Activated CD4-positive, alpha-beta T cell treated with anti-CD3 and anti-CD28 coated beads for 1 hour (primary cell): ENCODE measurements around the gene PCNX3.

Source experiments
- DNase-seq: peaks from one replicate; pipeline ENCODE4 v3.0.0-alpha.2; 2020

The PCNX3 gene

DNA sequence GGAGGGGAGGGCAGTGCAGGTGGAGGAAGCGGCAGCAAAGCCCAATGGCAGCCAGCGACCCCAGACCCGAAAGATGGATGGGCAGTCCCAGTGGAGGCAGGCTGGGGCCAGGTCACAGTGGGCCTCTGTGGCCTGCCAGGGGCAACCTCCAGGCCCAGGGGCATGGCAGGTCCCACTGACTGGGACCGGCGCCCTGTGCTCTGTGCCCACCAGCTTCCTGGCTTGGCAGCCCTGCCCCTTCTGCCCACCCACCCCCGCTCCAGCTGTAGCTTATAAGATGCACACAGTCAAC lies 15.7 kb upstream of the PCNX3 start:
- no peak for DNase-seq

DNA sequence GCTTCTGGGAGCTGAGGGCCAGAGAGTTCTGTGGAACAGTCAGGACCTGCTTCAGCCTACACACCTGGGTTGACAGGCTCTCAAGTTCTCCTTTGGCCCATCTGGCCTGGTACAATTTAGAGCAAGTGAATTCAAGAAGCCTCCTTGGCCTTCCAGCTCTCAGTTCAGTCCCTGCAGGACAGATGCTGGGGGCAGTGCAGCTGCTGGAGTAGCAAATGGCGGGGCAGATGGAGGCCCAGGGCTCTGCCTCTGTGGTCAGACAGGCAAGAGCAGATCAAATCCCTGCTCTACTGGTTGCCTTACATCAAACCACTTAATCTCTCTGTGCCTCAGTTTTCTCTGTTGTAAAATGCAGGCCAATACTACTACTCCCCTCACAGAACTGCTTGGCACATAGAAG lies 11.3 kb upstream of the PCNX3 start:
- DNase-seq = no peak

DNA sequence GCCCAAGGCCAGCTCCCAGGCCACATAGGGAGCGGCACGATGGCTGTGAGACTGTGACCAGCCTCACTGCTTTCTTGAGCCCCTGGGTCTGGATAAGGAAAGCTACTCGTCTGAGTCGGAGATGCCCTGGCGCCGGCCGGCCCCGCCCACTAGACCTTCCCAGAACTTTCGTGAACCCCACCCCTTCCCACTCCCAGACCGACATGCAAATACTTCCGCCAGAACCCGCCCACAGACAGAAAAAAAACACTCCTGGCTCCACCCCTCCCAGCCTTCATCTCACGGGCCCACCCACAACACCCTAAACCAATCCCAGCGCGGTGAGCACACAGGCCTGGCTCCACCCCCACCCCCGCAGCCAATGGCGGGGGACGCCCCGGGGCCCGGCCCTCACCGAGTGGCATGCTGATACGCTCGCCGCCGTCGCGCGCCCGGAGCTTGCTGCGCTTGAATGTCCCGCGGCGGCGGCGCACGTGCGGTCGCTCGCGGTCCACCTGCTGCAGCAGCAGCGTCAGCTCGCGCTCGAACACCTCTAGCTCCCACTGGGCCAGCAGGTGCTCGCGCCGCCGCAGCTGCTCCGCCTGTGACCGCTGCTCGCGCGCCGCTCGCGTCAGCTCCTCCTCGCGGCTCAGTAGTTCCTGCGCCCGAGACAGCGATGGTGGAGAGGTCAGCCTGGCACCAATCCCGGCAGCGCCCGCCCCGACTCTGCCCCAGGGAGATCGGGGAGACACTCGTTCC lies 8.5 kb upstream of the PCNX3 start:
- no peak for DNase-seq

DNA sequence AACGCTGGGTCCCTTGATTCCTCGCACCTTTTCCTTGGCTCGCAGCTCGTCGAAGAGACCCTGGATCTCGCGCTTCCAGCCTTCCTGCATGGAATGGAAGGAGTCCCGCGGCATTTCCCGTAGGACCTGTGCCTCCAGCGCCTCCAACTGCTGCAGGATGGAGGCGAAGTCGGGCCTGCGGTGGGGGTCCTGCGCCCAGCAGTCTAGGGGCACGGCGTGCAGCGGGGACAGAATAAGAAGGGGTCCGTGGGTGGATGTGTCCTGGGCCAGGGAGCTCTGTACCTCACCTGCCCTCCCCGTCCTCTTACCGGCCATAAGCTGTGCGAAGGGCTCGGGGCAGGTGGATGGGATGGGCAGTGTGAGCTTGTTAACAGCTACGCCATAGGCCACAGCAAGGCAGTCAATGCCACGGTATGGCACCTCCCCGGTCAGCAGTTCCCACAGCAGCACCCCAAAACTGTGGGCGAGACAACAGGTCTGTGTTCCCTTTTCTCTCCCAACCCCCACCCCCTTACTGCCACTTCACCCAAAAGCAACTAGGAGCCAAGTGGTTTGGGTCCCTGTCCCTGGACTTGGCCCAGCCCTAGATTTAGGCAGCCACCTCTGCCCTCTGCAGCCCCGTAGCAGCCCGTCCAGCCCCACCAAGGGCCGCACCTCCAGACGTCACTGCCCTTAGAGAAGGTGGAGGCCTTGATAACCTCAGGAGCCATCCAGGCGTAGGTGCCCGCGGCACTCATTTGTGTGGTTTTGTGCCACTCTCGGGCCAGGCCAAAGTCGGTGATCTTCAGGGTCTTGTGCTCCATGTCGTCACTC lies 7.8 kb upstream of the PCNX3 start:
- DNase-seq = no peak

DNA sequence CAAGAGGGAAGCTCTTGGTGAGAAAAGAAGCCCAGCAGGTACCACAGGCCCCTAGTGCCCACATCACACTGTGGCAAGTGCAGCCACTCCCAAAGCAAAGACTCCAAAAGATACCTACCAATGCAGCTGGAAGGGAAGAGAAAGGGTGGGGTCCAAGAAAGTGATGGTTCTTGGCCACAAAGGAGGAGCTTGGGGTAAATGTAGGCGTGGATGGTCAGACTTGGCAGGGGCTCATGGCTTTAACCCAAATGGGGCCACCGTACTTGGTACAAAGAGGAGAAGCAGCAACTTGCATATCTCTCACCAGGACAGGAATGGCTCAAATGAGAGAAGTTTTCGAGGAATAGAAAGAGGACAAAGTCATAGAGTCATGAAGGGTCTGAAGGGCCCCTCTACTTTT lies 6.3 kb upstream of the PCNX3 start:
- DNase-seq = no peak

DNA sequence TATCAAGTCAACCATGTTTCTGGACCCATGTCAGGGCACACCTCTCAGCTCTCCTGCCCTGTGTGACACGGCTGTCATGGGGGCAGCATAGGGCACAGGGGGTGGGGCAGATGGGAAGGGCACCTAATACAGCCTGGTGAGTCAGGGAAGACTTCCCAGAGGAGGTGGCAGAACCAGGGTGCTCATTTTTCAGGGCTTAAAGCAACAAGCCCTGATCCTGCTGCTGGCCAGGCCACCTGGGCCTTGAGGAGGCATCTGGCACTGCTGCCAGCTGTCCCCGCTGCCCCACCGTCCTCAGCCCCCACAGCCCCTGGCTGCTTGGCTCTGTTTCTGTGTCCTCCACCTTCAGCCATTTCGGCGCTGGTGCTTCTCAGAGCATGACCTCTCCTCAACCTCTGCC lies 5.9 kb upstream of the PCNX3 start:
- no peak for DNase-seq

DNA sequence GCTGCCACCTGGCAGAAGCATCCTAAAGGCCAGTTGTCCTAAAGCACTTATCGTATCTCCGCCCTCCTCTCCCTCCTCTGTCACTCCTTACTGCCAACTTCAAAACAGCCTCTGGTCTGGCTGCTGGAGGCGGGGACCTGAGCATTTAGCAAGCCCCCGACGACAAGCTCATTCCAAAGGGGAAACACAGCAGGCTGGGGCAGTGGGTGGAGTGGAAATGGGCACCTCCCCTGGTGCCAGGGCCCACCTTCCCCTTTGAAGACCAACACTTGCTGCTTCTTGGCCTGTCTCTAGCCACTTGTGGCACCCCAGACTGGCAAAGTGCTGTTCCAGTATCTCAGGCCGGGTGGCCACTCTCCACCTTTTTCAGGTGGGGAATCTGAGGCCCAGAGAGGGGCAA lies 5.2 kb upstream of the PCNX3 start:
- DNase-seq = no peak

DNA sequence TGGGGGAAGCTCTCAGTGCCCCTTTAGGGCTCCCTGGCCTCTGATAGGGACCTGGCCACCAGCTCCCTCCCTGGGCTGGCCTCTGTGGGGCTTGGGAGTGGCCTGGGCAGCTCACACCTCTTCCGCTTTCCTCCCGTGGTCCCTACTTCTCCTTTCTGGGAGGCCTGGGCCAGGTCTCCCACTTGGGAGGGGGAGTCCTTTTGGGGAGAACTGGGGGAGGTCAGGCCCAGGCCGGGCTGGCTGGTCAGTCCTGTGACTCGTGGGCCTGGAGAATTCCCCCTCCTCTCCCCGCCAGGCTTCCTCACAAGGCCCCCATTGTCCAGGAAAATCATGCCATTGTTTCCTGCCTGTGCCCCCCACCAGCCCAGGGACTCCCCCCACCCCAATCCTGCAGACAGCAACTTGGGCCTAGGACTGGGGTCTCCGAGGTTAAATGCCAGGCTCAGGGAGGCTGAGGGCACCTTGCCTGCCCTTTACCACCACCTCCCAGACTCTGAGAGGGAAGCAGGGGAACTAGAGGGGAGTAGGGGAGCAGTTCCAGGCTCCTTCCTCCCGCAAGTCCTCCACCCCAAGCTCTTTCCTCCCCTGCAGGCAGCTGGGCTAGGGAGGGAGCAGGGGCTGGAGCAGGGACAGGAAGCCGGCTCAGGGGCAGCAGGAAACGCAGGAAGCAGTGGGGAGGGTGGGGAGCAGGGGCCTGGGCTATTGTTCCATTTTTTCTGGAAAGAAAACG lies 4.4 kb upstream of the PCNX3 start:
- DNase-seq = no peak

DNA sequence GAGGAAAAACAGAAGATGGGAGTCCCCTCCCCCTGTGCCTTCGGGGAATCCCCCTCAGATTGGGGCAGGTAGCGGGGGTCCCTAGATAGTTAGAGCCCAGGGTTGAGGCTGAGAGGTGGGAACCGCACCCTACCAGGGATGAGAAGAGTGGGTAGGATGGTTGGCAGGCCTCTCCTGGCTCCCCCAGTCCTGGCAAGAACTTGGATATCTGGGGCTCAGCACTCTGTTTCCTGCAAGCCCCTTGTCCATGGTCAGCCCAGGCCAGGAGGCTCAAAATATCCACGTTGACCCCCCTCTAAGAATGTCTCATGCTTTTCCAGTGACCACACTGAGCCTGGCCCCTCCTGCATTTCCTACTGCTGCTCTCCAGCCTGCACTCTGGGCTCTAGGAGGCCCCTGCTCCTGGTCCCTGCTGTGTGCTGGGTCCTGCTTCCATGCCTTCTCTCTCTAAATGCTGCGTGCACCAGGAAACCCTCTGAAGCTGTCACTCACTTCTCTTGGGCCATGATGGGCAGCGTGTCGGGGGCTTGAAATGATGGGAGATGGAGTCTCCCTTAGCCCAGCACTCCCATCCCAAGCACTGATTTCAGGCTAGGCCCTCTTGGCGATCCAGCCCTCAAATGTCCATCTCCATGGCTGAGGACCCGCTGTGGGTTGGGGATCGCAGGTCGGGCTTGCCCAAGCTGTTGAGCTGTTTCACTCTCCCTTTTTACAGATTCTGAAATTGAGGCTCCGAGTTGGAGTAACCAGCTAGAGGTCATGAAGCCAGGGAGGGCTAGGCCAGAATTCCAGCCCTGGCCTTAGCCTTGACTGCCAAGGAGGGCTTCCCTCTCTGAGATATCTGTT lies 3.6 kb upstream of the PCNX3 start:
- no peak for DNase-seq

DNA sequence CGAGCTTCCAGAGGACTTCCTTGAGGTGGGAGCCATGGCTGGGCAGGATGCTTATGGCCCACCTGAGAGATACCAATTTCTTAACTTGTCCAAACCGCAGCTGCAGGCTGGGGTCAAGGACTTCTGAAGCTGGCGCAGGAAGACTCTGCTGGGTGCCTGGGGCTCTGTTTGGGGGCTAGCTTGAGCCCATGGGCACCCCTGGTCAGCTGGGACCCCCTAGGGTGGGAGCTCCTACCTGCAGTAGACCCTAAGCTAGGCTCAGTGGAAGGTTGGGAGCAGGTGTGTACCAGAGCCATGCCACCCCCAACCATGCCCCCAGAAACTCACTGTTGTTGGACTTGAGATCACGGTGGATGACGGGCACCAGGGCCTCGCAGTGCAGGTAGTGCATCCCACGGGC lies 2.9 kb upstream of the PCNX3 start:
- DNase-seq = no peak

DNA sequence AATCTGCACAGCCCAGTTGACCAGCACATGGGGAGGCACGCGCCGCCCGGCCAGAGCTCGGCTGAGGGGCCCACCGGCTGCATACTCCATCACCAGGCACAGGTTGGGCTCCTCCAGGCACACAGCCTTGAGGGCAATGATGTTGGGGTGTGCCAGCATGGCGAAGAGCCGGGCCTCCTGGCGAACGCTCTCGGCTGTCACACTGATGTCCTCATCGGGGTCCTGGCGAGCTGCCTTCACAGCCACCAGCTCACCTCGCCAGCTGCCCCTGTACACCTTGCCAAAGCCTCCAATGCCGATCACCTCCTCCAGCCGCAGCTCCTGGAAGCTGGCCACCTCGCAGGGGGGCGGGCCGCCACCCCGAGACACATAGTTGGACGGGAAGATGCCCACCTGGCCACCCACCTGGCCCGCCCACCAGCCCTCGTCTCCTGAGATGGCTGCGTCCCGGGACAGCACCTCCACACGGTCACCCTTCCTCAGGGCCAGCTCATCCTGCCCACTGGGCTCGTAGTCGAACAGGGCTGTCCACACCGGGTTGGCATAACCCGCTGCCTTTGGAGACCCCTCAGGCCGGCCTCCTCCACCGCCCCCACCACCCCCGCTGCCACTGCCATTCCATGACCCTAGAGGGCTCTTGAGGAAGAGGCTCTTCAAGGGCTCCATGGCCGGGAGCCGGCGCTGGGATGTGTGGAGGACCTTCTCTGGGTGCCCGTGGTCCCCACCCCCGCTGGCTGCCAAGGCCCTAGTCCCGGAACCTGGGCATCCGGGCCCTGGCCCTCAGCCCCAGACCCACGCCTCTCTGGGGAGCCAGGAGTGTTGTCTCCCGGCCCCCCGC lies 2.3 kb upstream of the PCNX3 start:
- DNase-seq = no peak

DNA sequence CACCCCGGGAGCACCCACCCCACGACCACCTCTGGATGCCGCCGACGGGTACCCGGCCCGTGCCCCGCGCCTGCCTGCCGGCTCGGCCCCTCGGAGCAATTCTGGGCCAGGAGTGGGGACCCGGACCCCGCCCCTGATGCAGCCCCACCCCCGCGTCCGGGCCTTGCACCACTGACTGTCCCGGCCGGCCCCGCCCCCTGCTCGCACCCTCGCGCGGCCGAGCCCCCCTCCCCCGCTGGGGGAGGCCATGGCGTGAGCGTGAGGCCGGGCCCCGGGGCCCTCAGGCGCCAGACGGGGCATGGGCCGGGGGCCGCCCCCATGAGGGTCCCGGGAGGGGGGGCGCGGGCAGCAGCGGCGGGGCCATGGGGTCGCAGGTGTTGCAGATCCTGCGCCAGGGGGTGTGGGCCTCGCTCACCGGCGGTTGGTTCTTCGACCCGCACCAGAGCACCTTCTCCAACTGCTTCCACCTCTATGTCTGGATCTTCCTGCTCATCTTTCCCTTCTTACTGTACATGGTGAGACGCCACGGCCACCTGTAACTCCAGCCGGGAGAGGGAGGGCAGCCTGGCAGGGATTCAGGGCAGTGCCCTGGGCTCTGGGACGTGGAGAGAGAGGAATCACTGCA lies 486 bp downstream of the PCNX3 start:
- no peak for DNase-seq

DNA sequence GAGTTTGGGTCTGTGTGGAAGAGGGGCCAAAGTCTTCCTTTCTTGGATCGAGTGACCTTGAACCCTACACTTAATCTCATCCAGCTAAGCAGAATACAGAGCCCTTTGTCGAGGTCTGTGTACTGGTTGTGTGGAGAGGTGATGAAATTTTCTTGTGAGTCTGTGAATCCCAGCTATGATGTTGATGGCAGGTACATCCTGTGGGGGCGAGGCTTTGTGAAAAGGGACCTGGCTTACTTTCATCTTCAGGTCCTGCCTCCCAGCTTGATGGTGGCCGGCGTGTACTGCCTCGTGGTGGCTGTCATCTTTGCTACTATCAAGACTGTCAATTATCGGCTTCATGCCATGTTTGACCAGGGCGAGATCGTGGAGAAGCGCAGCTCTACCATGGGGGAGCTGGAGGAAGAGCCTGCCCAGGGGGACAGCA lies 1.0 kb downstream of the PCNX3 start:
- DNase-seq = no peak

DNA sequence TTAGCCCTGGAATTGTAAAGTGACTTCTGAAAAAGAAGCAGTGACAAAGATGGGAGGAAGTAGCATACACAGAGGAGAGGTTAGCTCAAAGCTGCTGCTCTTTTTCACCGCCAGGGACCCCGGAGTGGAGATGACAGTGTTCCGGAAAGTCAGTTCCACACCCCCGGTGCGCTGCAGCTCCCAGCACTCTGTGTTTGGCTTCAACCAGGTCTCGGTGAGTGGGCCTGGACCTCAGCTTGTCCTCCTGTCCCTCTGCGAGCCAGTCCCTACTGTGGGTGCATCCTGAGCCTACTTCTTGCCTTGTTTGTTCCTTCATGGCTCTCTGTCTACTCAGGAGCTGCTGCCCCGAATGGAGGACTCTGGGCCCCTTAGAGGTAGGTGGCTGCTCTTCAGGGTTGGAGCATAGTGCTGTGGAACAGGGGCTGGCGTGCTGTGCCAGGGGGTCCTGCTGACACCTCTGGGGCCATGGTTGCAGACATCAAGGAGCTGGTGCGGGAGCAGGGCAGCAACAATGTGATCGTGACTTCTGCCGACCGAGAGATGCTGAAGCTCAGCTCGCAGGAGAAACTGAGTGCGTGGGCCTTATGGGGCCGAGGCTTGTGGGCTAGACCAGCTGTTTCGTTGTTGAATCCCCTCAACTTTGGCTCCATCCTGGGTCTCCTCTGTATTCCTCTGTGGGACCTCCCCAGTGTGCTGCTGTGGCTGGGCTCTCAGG lies 1.7 kb downstream of the PCNX3 start:
- no peak for DNase-seq

DNA sequence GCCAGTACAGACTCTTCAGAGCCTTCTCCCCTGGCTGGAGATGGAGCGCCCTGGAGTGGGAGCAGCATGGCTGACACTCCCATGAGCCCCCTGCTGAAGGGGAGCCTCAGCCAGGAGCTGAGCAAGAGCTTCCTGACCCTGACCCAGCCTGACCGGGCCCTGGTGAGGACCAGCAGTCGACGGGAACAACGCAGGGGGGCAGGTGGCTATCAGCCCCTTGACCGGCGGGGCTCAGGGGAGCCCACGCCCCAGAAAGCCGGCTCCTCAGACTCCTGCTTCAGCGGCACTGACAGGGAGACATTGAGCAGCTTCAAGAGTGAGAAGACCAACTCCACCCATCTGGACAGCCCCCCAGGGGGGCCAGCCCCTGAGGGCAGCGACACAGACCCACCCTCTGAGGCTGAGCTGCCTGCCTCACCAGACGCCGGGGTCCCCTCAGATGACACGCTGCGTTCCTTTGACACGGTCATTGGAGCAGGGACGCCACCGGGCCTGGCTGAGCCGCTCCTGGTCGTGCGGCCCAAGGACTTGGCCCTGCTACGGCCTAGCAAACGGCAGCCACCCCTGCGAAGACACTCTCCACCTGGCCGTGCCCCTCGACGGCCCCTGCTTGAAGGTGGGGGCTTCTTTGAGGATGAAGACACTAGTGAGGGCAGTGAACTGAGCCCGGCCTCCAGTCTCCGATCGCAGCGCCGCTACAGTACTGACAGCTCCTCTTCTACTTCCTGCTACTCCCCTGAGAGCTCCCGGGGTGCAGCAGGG lies 2.6 kb downstream of the PCNX3 start:
- DNase-seq = no peak

DNA sequence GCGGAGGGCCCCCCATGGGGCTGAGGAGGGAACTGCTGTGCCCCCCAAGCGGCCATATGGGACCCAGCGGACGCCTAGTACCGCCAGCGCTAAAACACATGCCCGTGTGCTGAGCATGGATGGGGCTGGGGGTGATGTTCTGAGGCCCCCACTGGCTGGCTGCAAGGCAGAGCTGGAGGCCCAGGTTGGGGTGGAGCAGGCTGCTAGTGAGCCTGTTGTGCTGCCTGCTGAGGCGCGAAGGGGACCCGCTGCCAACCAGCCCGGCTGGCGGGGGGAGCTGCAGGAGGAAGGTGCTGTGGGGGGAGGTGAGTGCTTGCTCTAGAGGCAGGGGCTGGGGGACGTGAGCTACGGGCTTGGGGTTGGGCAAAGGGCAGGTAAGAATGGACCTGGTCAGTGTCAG lies 3.2 kb downstream of the PCNX3 start:
- no peak for DNase-seq

DNA sequence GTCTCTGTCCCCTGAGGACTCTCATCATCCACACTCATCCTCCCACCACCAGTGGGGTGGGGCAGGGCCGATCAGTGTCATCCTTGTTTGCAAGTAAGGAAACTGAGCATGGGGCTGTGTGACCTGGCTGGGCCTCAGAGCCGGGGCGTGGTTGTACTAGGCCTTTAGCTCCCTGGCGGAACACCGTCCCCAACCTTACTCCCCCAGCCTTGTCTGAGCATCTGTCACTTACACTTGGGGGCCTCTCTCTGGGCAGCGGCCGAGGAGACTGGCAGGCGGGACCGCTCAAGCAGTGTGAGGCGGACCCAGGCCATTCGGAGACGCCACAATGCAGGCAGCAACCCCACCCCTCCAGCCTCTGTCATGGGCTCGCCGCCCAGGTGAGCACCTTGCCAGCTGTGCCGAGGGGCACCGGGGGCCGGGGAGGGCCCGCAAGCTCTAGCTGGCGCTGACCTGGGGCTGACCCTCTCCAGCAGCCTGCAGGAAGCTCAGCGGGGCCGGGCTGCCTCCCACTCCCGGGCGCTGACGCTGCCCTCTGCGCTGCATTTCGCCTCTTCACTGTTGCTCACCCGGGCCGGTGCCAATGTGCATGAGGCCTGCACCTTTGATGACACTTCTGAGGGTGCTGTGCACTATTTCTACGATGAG lies 3.8 kb downstream of the PCNX3 start:
- DNase-seq = no peak

DNA sequence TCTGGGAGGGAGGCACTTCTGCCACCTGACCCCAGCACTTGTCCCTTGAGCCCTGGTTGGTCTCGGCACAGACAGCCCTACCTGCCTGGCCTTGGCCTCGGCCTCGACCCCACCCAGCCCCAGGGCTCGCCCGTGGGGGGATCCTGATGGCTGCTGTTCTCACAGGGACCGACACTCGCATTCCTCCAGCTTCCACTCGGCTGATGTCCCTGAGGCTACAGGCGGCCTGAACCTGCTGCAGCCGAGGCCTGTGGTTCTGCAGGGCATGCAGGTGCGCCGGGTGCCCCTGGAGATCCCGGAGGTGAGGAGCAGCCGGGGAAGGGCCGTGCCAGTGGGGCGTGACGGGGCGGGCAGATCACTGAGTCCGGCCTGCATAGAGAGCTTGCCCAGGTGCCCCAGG lies 5.1 kb downstream of the PCNX3 start:
- no peak for DNase-seq

DNA sequence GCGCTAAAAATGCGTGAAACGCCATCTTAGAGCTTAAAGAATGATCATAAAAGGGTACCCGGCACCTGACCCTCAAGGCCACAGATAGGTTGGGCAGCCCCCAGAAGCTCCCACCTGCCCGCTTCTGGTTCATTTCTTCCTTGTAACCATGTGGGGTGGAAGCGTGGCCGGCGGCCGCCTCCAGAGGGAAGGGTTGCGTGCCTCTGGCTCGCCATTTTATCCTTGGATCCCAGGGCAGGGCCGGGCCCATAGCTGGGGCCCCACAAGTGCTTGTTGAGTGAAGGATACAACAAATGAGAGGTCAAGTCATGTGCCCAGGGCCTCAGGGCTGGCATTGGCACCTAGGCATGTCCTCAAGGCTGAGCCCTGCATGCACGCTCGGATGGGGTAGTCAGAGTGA lies 5.9 kb downstream of the PCNX3 start:
- DNase-seq = no peak

DNA sequence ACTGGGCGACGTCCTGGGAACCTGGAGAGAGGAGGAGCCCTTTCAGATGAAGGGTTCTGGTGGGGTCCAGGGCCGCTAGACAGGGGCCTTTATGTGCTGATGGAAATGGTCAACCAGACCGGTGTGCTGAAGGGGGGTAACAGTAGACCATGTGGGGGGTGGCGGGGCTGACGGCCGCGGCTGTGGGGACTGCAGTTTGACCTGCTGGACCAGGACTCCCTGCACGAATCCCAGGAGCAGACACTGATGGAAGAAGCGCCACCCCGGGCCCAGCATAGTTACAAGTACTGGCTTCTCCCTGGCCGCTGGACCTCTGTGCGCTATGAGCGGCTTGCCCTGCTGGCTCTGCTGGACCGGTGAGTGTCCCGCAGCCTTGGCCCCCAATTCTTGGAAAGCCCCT lies 6.4 kb downstream of the PCNX3 start:
- DNase-seq = no peak
